Astrocyte (in vitro differentiated cells and primary cell): Measurements from ENCODE around the gene LGALS3BP.

Source experiments
- CTCF ChIP-seq: IDR thresholded peaks from 2 replicates; pipeline ENCODE4 v1.5.1; 2011; ENCODE audit warnings: low read depth, mild to moderate bottlenecking, inconsistent platforms, low read length, moderate library complexity; ENCODE audit not compliant: insufficient read depth
- EZH2 ChIP-seq: IDR thresholded peaks from 2 replicates; pipeline ENCODE4 v1.6.1; 2012; ENCODE audit warnings: mild to moderate bottlenecking, low read length, inconsistent platforms; ENCODE audit not compliant: insufficient read depth

- TF ChIP-seq CTCF (no peak), EZH2 (no peak)
Measured at GRCh38 chr17:79002796-79003593, 23.3 kb upstream of the LGALS3BP start.
